RWPE1 (cell line): ENCODE results near the gene EMX1.
A peak's percentile ranks its signal among the peaks of the same experiment; 100 is the strongest.

ENCODE experiments used
- CTCF ChIA-PET: fragments of 350-600 bp; sonication (Branson Sonifier 250); formaldehyde crosslinking; extraction: SDS; loops from one replicate; lab custom pipeline; 2021; lab: Yijun Ruan, JAX
- POLR2A ChIA-PET: fragments of 400-600 bp; formaldehyde crosslinking; extraction: SDS; loops from one replicate; lab custom pipeline; 2020; ENCODE audit warnings: antibody characterized with exemption; ENCODE audit not compliant: low non-redundant PET; lab: Yijun Ruan, JAX
- DNase-seq: peaks from one replicate; pipeline ENCODE4 v3.0.0; 2012; ENCODE audit warnings: low spot score
- H3K27ac ChIP-seq: fragments of 450-650 bp; 2 replicates; pipeline ENCODE4 v1.5.1; 2017
- CTCF ChIP-seq: fragments of 450-650 bp; conservative IDR thresholded peaks from 2 replicates; pipeline ENCODE4 v1.5.1; 2017; ENCODE audit warnings: low read depth, mild to moderate bottlenecking

The EMX1 gene

DNA sequence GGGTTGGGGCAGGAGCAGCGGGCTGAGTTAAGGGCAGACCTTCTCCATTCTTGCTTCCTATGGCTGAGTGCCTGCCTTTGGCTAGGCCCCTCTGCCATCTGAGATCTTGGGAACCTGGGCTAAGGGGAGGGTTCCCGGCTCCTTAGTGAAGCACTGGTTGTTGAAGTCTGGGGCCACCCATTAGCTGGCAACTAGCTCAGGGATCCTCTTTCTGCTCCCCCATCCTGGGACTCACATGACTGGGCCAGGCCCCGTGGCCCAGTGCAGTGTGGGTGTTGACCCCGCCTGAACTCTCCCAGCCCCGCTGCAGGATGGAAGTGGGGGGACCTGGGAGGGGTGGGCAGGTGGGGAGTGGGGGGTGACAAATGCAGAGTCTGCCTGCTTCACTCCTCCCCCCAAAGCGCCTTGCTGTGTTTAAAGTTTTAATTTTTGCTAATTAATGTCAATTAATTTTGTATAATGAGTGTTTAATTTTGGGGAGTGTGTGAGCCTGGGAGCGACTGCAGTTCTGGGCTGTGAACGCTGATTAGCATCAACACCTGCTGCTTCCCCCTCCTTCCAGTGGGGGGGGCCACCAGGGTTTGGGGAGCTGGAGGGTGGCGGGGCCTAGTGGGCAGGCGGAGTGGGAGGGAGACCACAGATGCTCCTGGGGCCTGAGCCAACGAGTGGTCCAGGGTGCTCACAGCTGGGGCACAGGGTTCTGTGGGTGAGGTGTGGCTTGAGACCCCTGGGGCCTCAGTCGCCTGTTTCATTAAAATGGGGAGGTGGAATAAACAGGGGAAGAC is 55.2 kb downstream of the EMX1 start:
- CTCF ChIA-PET: interaction anchor here (0.6 to 3.7 kb wide), 12 partner anchors 9 to 235 kb away, joined by 3 to 39 read pairs (median 4); partner anchors contain the start of gene SPR
- POLR2A ChIA-PET: no interaction called here
- no peak for DNase-seq
- TF ChIP-seq CTCF: no peak
- H3K27ac ChIP-seq: no peak overlapping the region

- POLR2A ChIA-PET: no interaction called here
- DNase-seq: no peak
- CTCF ChIA-PET: interaction anchor here (0.6 to 3.7 kb wide), 15 partner anchors 10 to 234 kb away, joined by 3 to 39 read pairs (median 4); partner anchors contain the start of gene SPR
- no peak overlapping the region for H3K27ac ChIP-seq
- no peak for TF ChIP-seq CTCF
These were observed 55.8 kb downstream of the EMX1 start for GRCh38 chr2:72973137-72973535.

GRCh38 chr2:72973566-72974435 is 56.5 kb downstream of the EMX1 start:
- ChIA-PET POLR2A (no interaction called here), CTCF (interaction anchor here (0.6 to 3.7 kb wide), 21 partner anchors 10 to 234 kb away, joined by 3 to 39 read pairs (median 4); partner anchors contain the start of genes EMX1 and SPR)
- peak; percentile 81 for TF ChIP-seq CTCF
- DNase-seq: peak; percentile 76
- H3K27ac ChIP-seq: no peak overlapping the region

- no peak for TF ChIP-seq CTCF
- H3K27ac ChIP-seq: no peak overlapping the region
- no peak for DNase-seq
- ChIA-PET CTCF (interaction anchor here (0.6 to 3.7 kb wide), 13 partner anchors 11 to 203 kb away, joined by 3 to 39 read pairs (median 5); partner anchors contain the start of gene EMX1), POLR2A (no interaction called here)
These were observed 57.1 kb downstream of the EMX1 start for GRCh38 chr2:72974436-72974754.

DNA sequence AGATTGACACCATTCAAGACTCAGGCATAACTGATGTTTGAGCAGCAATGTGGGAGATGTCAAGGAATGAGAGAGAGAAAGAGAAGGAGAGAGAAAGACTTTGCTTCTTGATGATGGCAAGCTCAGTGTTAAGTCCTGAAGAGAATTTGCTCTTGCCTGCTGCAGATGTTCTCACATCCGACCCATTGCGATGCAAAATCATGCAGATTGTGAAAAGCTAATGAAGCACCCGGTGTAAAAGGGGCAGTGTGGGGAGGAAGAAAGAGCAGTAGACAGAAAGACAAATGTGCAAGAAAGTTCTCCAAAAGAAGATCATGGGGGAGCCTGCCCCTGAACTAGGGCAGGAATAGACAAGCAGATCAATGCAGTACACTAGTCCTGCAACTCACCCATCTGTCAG is 57.7 kb downstream of the EMX1 start:
- DNase-seq: no peak
- POLR2A ChIA-PET: no interaction called here
- CTCF ChIA-PET: interaction anchor here (0.6 to 3.7 kb wide), 5 partner anchors 49 to 203 kb away, joined by 3 to 39 read pairs (median 7); no protein-coding TSS in a partner anchor
- no peak for TF ChIP-seq CTCF
- no peak overlapping the region for H3K27ac ChIP-seq

DNA sequence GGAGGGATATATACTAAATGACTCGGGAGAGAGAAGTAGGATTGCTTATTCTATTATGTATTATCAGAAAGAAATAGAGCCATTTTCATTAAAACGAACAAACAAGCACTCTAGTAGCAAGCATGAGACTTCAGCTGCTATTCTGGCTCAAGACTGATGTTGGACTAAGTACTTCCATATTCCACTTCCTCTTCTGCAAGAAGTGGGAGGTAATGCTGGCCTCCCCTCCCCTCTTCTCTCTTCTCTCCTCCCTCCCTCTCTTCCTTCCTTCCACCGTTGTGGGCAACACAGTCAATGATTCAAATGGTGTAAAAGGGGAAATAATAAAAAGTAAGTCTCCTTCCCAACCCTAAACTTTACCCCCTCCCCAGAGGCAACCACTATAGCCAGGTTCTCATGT is 62.6 kb downstream of the EMX1 start:
- no peak for TF ChIP-seq CTCF
- no peak overlapping the region for H3K27ac ChIP-seq
- ChIA-PET POLR2A (no interaction called here), CTCF (interaction anchor here (1.2 to 1.4 kb wide), 2 partner anchors 87 to 88 kb away, joined by 3 to 4 read pairs; no protein-coding TSS in a partner anchor)
- DNase-seq: no peak
